ENCODE measurements around the gene AZIN2.

- no peak for TF ChIP-seq POLR2AphosphoS5 (IDR thresholded peaks at IDR 0.05; ENCODE audit: low read depth, low read length)
- TF ChIP-seq POLR2A (IDR thresholded peaks at IDR 0.05; ENCODE audit: low read depth, low read length), result no peak
- no peak for TF ChIP-seq TAF1 (IDR thresholded peaks at IDR 0.05; ENCODE audit: low read depth, low read length)
Observed at GRCh38 chr1:33158366-33158765, 77.4 kb downstream of the AZIN2 start.

Data from GM12891 (cell line).